Sigmoid colon (tissue), 4 donors: ENCODE results near the gene RAB37.

ENCODE experiments used
- CTCF ChIP-seq, 4 experiments: fragments of 450-650 bp in 3 of 4; fragments of 200-600 bp in 1 of 4; IDR thresholded peaks; one replicate each; pipeline ENCODE4 v1.5.1; 2016 to 2019; ENCODE audit warnings: antibody characterized with exemption in 4 of 4, mild to moderate bottlenecking in 3 of 4, moderate library complexity in 2 of 4
- EP300 ChIP-seq, 4 donors: sonication (generic); formaldehyde crosslinking; IDR thresholded peaks; one replicate each; pipeline ENCODE4 v1.6.1; 2017; ENCODE audit warnings: antibody characterized with exemption in 4 of 4
- POLR2A ChIP-seq, 2 donors: fragments of 450-650 bp; IDR thresholded peaks; one replicate each; pipeline ENCODE4 v1.6.1; 2016; ENCODE audit warnings: antibody characterized with exemption in 2 of 2, mild to moderate bottlenecking in 2 of 2, moderate library complexity in 2 of 2
- POLR2AphosphoS5 ChIP-seq, 4 donors: sonication (generic); formaldehyde crosslinking; IDR thresholded peaks; one replicate each; pipeline ENCODE4 v1.6.1; 2017; ENCODE audit warnings: antibody characterized with exemption in 4 of 4

GRCh38 chr17:74775409-74776043 is 38.5 kb downstream of the RAB37 start:
- TF ChIP-seq CTCF (IDR thresholded peaks at IDR 0.05) = no peak
- no peak for TF ChIP-seq EP300 (IDR thresholded peaks at IDR 0.05)
- no peak for TF ChIP-seq POLR2AphosphoS5 (IDR thresholded peaks at IDR 0.05)
- TF ChIP-seq POLR2A (IDR thresholded peaks at IDR 0.05) = no peak
